GM21619 (cell line): ENCODE measurements around the gene FSTL5.
"Not testable (repeated sequence)": the region's sequence is repeated elsewhere in the genome, so short reads cannot be mapped to it uniquely, and the experiment has no call there.

Experiments
- ATAC-seq: cut with Tn5 transposase; IDR thresholded peaks from one replicate; pipeline ENCODE4 v1.9.1; 2021; ENCODE audit not compliant: unreplicated experiment

The FSTL5 gene

GRCh38 chr4:161856711-161857326 lies 307.0 kb downstream of the FSTL5 start:
- ATAC-seq = no peak

GRCh38 chr4:161850631-161851030 lies 313.2 kb downstream of the FSTL5 start:
- no peak for ATAC-seq

- no peak for ATAC-seq
These were observed 322.0 kb downstream of the FSTL5 start for GRCh38 chr4:161841759-161842158.

- ATAC-seq = no peak
These were observed 334.2 kb downstream of the FSTL5 start for GRCh38 chr4:161829591-161829990.

- ATAC-seq = no peak
These were observed 335.7 kb downstream of the FSTL5 start for GRCh38 chr4:161828061-161828460.

GRCh38 chr4:161827013-161827412 lies 336.8 kb downstream of the FSTL5 start:
- ATAC-seq = no peak

GRCh38 chr4:161823450-161823849 lies 340.4 kb downstream of the FSTL5 start:
- no peak for ATAC-seq

- no peak for ATAC-seq
These were observed 341.6 kb downstream of the FSTL5 start for GRCh38 chr4:161822174-161822573.

- ATAC-seq = no peak
These were observed 345.9 kb downstream of the FSTL5 start for GRCh38 chr4:161817914-161818313.

GRCh38 chr4:161816958-161817357 lies 346.8 kb downstream of the FSTL5 start:
- ATAC-seq = no peak

GRCh38 chr4:161815841-161816240 lies 348.0 kb downstream of the FSTL5 start:
- no peak for ATAC-seq

- ATAC-seq = no peak
These were observed 349.9 kb downstream of the FSTL5 start for GRCh38 chr4:161813889-161814288.

GRCh38 chr4:161813389-161813788 lies 350.4 kb downstream of the FSTL5 start:
- ATAC-seq = no peak

- ATAC-seq = no peak
These were observed 360.6 kb downstream of the FSTL5 start for GRCh38 chr4:161803171-161803570.

- no peak for ATAC-seq
These were observed 364.1 kb downstream of the FSTL5 start for GRCh38 chr4:161799710-161800109.

- no peak for ATAC-seq
These were observed 370.8 kb downstream of the FSTL5 start for GRCh38 chr4:161792991-161793390.

- no peak for ATAC-seq
These were observed 371.8 kb downstream of the FSTL5 start for GRCh38 chr4:161791796-161792556.

- ATAC-seq = no peak
These were observed 396.7 kb downstream of the FSTL5 start for GRCh38 chr4:161767116-161767515.

GRCh38 chr4:161762796-161763195 lies 401.0 kb downstream of the FSTL5 start:
- no peak for ATAC-seq

- ATAC-seq = no peak
These were observed 403.8 kb downstream of the FSTL5 start for GRCh38 chr4:161760008-161760407.

- not testable (repeated sequence) for ATAC-seq
These were observed 405.4 kb downstream of the FSTL5 start for GRCh38 chr4:161758412-161758811.

- no peak for ATAC-seq
These were observed 434.9 kb downstream of the FSTL5 start for GRCh38 chr4:161728929-161729328.

- no peak for ATAC-seq
These were observed 441.9 kb downstream of the FSTL5 start for GRCh38 chr4:161721947-161722346.
